Panc1 (cell line): ENCODE data around the gene ELF5.

Experiments
- CTCF ChIP-seq: fragments of 450-650 bp; IDR thresholded peaks from 2 replicates; pipeline ENCODE4 v1.5.1; 2017; ENCODE audit warnings: mild to moderate bottlenecking
- REST ChIP-seq, 2 experiments: IDR thresholded peaks; 2 replicates each; pipeline ENCODE4 v1.6.1; 2011 to 2012; ENCODE audit warnings: low read depth in 2 of 2, control low read depth in 1 of 2, low read length in 1 of 2, mild to moderate bottlenecking in 1 of 2, moderate library complexity in 1 of 2; ENCODE audit not compliant: insufficient read depth in 1 of 2

GRCh38 chr11:34439610-34440198 is 73.9 kb downstream of the ELF5 start:
- no peak for TF ChIP-seq CTCF
- no peak for TF ChIP-seq REST (IDR thresholded peaks at IDR 0.05; ENCODE audit: insufficient read depth in 1 of 2, low read depth in 2 of 2, low read length in 1 of 2)
